ENCODE measurements around the gene TNFRSF12A. TPM values are rescaled to one million over a fixed set of nuclear protein-coding genes. Genes with fewer than 3 reads are reported as not detected.

Gene TNFRSF12A
- total and polyA plus RNA-seq, 2 of the 4 experiments (the other 2 are of a cell fraction): 103 to 304 TPM

GRCh38 chr16:3021449-3022207 is 1.5 kb downstream of the TNFRSF12A start:
- peaks cover 11% of the 10 kb centered on the region for H3K4me1 ChIP-seq (ENCODE audit: control insufficient read depth, insufficient read depth, low read length)
- DNase-seq (peak; percentile 94), ATAC-seq (ENCODE audit: low read depth) (peak; percentile 46)
- H3K9ac ChIP-seq (ENCODE audit: low read depth, low read length): peak overlapping the region; percentile 85
- peak overlapping the region; percentile 99 for H2AK9ac ChIP-seq (replicated peaks; ENCODE audit: low read depth, low read length, poor library complexity)
- H2AFZ ChIP-seq (replicated peaks; ENCODE audit: low read length, poor library complexity): peak overlapping the region; percentile 53
- H3K9me1 ChIP-seq (ENCODE audit: insufficient read depth, low read length): no peaks in the 10 kb centered on the region
- peak overlapping the region; percentile 83 for H2BK120ac ChIP-seq (ENCODE audit: low read depth, low read length)
- H3K18ac ChIP-seq (ENCODE audit: low read depth, low read length): peak overlapping the region; percentile 67
- peak overlapping the region; percentile 98 for H3K14ac ChIP-seq (replicated peaks; ENCODE audit: low read depth, low read length)
- peak overlapping the region; percentile 75 for H2BK20ac ChIP-seq (ENCODE audit: low read depth, low read length)
- H3K23ac ChIP-seq (ENCODE audit: low read depth, low read length): peak overlapping the region; percentile 100
- peaks cover 0 to 27% of the 10 kb centered on the region in 2 experiments; a peak in 2 of 4 replicates for H3K79me1 ChIP-seq (ENCODE audit: low read depth in 1 of 2, low read length in 2 of 2)
- H4K20me1 ChIP-seq (ENCODE audit: insufficient read depth, low read length): peaks cover 31% of the 10 kb centered on the region
- BruUV-seq (replicated peaks): TSS peak; percentile 78
- peak overlapping the region; percentile 24; the same call in 1 of the 3 replicates for H2BK15ac ChIP-seq (ENCODE audit: low read depth, low read length)
- H2BK5ac ChIP-seq (ENCODE audit: low read depth, low read length, poor library complexity, severe bottlenecking): peak overlapping the region; percentile 99
- dilution Hi-C loops (cut with HindIII; ENCODE audit: low sequenced_read_pairs, unreplicated experiment) (no loop called here), in situ Hi-C loops (cut with MboI; ENCODE audit: low sequenced_read_pairs) (no loop called here), intact Hi-C loops (cut with micrococcal nuclease) (loop anchor here (1.0 kb wide), 1 partner anchor 38 kb away; no protein-coding TSS in a partner anchor)
- H3K9me3 ChIP-seq (ENCODE audit: control insufficient read depth, insufficient read depth, low read length): no peaks in the 10 kb centered on the region
- peaks cover 17% of the 10 kb centered on the region for H3K36me3 ChIP-seq (ENCODE audit: control insufficient read depth, insufficient read depth, low read length)
- peak overlapping the region; percentile 98 for H4K91ac ChIP-seq (ENCODE audit: insufficient read depth, low read depth, low read length)
- H4K5ac ChIP-seq (ENCODE audit: low read depth, low read length): peak overlapping the region; percentile 72
- no peaks in the 10 kb centered on the region; the same call in 1 of the 2 replicates for H3K27me3 ChIP-seq (ENCODE audit: control insufficient read depth, insufficient read depth, low read length)
- H3K56ac ChIP-seq (ENCODE audit: extremely low read depth, insufficient read depth, low read length): peak overlapping the region; percentile 100
- H3K4me3 ChIP-seq (ENCODE audit: insufficient read depth, low read depth, low read length): peak overlapping the region; percentile 77
- H2AK5ac ChIP-seq (ENCODE audit: low read depth, low read length): peak overlapping the region; percentile 90
- POLR2A ChIA-PET (ENCODE audit: unreplicated experiment): interaction anchor here (2.0 kb wide), 1 partner anchor 10 kb away, joined by 7 read pairs; no protein-coding TSS in a partner anchor
- TF ChIP-seq POLR2A (IDR thresholded peaks at IDR 0.05; ENCODE audit: low read depth, low read length): peak; percentile 34; the same call in 1 of the 2 replicates
- peak; percentile 38 for TF ChIP-seq CTCF (conservative IDR thresholded peaks at IDR 0.05; ENCODE audit: low read depth, low read length)
- TF ChIP-seq USF2 (IDR thresholded peaks at IDR 0.05; ENCODE audit: low read depth, low read length): peak; percentile 32
- peak; percentile 37; the same call in 1 of the 2 replicates for TF ChIP-seq MAFK (IDR thresholded peaks at IDR 0.05; ENCODE audit: low read depth, low read length)
- peak; percentile 51 for TF ChIP-seq MAZ (IDR thresholded peaks at IDR 0.05; ENCODE audit: borderline replicate concordance, low read depth, low read length)
- TF ChIP-seq SMC3 (IDR thresholded peaks at IDR 0.05; ENCODE audit: low read depth, low read length): no peak
- TF ChIP-seq CHD1 (IDR thresholded peaks at IDR 0.05; ENCODE audit: low read depth, low read length): no peak; the same call in 1 of the 2 replicates
- TF ChIP-seq FOS (IDR thresholded peaks at IDR 0.05; ENCODE audit: low read depth, low read length): peak; percentile 80
- peak; percentile 26 for TF ChIP-seq RCOR1 (IDR thresholded peaks at IDR 0.05; ENCODE audit: insufficient replicate concordance, low read length)
- TF ChIP-seq RFX5 (IDR thresholded peaks at IDR 0.05; ENCODE audit: low read depth, low read length): no peak
- CTCF ChIA-PET: interaction anchor here (2.7 kb wide), 1 partner anchor 10 kb away, joined by 12 read pairs; no protein-coding TSS in a partner anchor
- WGBS, 2 experiments (ENCODE audit: extremely low coverage in 2 of 2, insufficient read length in 1 of 2): no CpG with 5 or more reads among the region's 25 CpGs
- H3K4ac ChIP-seq (ENCODE audit: low read depth, low read length): peak overlapping the region; percentile 98
- H3K27ac ChIP-seq (ENCODE audit: insufficient read depth, low read length): peak overlapping the region; percentile 97
- peak overlapping the region; percentile 72 to 97 for H4K8ac ChIP-seq (ENCODE audit: low read depth in 2 of 2, low read length in 2 of 2)
- H3K4me2 ChIP-seq (ENCODE audit: low read depth, low read length): peak overlapping the region; percentile 79

Data from IMR-90 (cell line).